Measurements from ENCODE around the gene IPO11. TPM values are rescaled to one million over a fixed set of nuclear protein-coding genes. Genes with fewer than 3 reads are reported as not detected.

Gene IPO11
- total and polyA plus RNA-seq, 2 experiments from 2014 or later = 18.7 to 64.7 TPM

DNA sequence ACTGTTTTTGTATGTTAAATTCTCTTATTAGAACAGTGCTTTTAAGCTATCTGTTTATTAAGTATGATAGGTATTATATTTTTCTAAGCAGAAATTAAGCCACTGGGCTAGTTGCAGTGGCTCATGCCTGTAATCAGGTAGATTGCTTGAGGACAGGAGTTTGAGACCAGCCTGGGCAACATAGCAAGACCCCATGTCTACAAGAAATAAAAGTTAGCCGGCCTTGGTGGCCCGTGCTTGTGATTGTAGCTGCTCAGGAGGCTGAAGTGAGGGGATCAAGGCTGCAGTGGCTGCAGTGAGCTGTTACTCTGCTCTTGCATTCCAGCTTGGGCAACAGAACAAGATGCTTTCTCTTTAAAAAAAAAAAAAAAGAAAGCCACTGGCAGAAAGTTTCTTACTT lies 121.0 kb downstream of the IPO11 start (continued):
- TF ChIP-seq STAT1 (IDR thresholded peaks at IDR 0.05; ENCODE audit: unreplicated experiment) (no peak), CREB1 (CRISPR knock-in tag; IDR thresholded peaks at IDR 0.05; ENCODE audit: low read depth) (no peak), JUNB (IDR thresholded peaks at IDR 0.05; ENCODE audit: unreplicated experiment) (no peak), NANOG (IDR thresholded peaks at IDR 0.05; ENCODE audit: borderline replicate concordance) (no peak), CTCF (conservative IDR thresholded peaks at IDR 0.05; ENCODE audit: low read depth in 2 of 2) (no peak), ZNF331 (CRISPR knock-in tag; IDR thresholded peaks at IDR 0.05; ENCODE audit: low read depth) (no peak), POLR2AphosphoS5 (IDR thresholded peaks at IDR 0.05; ENCODE audit: low read depth) (no peak), ZNF114 (CRISPR knock-in tag; IDR thresholded peaks at IDR 0.05) (no peak)
- TF ChIP-seq, protein P1, sequence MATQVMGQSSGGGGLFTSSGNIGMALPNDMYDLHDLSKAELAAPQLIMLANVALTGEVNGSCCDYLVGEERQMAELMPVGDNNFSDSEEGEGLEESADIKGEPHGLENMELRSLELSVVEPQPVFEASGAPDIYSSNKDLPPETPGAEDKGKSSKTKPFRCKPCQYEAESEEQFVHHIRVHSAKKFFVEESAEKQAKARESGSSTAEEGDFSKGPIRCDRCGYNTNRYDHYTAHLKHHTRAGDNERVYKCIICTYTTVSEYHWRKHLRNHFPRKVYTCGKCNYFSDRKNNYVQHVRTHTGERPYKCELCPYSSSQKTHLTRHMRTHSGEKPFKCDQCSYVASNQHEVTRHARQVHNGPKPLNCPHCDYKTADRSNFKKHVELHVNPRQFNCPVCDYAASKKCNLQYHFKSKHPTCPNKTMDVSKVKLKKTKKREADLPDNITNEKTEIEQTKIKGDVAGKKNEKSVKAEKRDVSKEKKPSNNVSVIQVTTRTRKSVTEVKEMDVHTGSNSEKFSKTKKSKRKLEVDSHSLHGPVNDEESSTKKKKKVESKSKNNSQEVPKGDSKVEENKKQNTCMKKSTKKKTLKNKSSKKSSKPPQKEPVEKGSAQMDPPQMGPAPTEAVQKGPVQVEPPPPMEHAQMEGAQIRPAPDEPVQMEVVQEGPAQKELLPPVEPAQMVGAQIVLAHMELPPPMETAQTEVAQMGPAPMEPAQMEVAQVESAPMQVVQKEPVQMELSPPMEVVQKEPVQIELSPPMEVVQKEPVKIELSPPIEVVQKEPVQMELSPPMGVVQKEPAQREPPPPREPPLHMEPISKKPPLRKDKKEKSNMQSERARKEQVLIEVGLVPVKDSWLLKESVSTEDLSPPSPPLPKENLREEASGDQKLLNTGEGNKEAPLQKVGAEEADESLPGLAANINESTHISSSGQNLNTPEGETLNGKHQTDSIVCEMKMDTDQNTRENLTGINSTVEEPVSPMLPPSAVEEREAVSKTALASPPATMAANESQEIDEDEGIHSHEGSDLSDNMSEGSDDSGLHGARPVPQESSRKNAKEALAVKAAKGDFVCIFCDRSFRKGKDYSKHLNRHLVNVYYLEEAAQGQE (IDR thresholded peaks at IDR 0.05; ENCODE audit: unreplicated experiment) = no peak
- TF ChIP-seq, protein P2, sequence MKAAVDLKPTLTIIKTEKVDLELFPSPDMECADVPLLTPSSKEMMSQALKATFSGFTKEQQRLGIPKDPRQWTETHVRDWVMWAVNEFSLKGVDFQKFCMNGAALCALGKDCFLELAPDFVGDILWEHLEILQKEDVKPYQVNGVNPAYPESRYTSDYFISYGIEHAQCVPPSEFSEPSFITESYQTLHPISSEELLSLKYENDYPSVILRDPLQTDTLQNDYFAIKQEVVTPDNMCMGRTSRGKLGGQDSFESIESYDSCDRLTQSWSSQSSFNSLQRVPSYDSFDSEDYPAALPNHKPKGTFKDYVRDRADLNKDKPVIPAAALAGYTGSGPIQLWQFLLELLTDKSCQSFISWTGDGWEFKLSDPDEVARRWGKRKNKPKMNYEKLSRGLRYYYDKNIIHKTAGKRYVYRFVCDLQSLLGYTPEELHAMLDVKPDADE (IDR thresholded peaks at IDR 0.05) = no peak

DNA sequence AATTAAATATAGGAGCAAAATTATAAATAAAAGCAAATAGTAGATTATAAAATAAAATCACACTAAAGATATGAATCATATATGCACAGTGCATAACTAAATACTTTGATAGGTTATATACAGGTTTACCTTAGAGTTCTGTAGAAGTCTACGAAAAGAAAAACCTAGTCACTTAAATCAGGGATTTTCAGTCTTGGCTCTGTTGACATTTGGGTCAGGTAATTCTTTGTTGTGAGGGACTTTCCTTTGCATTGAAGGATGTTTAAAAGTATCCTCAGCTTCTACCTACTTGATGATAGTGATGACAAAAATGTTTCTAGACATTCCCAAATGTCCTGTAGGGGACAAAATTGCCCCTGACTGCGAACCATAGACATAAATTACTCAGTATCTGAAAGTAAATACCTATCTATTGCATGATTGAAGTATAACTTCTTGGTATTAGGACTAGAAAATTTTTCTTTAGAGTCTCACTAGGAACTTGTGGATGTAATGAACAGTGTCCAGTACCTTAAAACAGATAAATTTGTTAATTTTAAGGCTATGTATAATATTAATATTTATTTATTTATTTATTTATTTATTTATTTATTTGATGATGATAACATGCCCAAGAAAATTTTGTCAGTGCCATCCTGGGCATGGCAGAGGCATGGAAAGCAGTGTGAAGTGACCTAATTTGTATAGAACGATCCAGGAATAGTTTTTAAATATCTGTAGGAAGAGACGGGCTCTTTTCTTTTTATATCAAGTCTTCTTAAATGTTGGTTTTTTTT lies 122.1 kb downstream of the IPO11 start:
- H3K9me3 Mint-ChIP-seq = no peaks in the 10 kb centered on the region
- H3K36me3 ChIP-seq (ENCODE audit: insufficient read depth) = no peaks in the 10 kb centered on the region; the same call in 1 of the 2 replicates
- H3K27ac Mint-ChIP-seq = no peak overlapping the region
- H3K4me1 Mint-ChIP-seq = peaks cover 6% of the 10 kb centered on the region; the same call in 2 of the 3 replicates
- H3K27me3 Mint-ChIP-seq (ENCODE audit: insufficient read depth, low read depth, poor library complexity) = peaks cover 2% of the 10 kb centered on the region
- no peak overlapping the region for H3K27ac ChIP-seq (ENCODE audit: low read depth)
- H3K4me2 ChIP-seq = no peak overlapping the region
- H2AFZ ChIP-seq = no peak overlapping the region
- no peaks in the 10 kb centered on the region for H3K4me1 ChIP-seq (ENCODE audit: insufficient read depth)
- ATAC-seq (no peak), DNase-seq (ENCODE audit: low spot score) (no peak)
- H3K9me2 ChIP-seq (ENCODE audit: insufficient read depth) = no peaks in the 10 kb centered on the region
- no peaks in the 10 kb centered on the region for H3K27me3 ChIP-seq (ENCODE audit: insufficient read depth)
- no peaks in the 10 kb centered on the region for H4K20me1 ChIP-seq (replicated peaks; ENCODE audit: insufficient read depth)
- H3K4me3 ChIP-seq = no peak overlapping the region
- H3K79me2 ChIP-seq (replicated peaks; ENCODE audit: insufficient read depth) = no peaks in the 10 kb centered on the region
- H3F3A ChIP-seq (replicated peaks; ENCODE audit: low read depth) = no peaks in the 10 kb centered on the region
- H3K36me3 Mint-ChIP-seq (ENCODE audit: low read depth) = peaks cover 18% of the 10 kb centered on the region; the same call in 2 of the 3 replicates
- H3K4me3 Mint-ChIP-seq = no peak overlapping the region
- TF ChIP-seq STAT1 (IDR thresholded peaks at IDR 0.05; ENCODE audit: unreplicated experiment) = no peak
- TF ChIP-seq POLR2AphosphoS5 (IDR thresholded peaks at IDR 0.05; ENCODE audit: low read depth) = no peak
- TF ChIP-seq, protein P1 (IDR thresholded peaks at IDR 0.05; ENCODE audit: unreplicated experiment) = no peak
- no peak for TF ChIP-seq JUNB (IDR thresholded peaks at IDR 0.05; ENCODE audit: unreplicated experiment)
- no peak for TF ChIP-seq EZH2phosphoT487 (IDR thresholded peaks at IDR 0.05; ENCODE audit: unreplicated experiment)
- no peak for TF ChIP-seq CREB1 (CRISPR knock-in tag; IDR thresholded peaks at IDR 0.05; ENCODE audit: low read depth)
- TF ChIP-seq ZNF331 (CRISPR knock-in tag; IDR thresholded peaks at IDR 0.05; ENCODE audit: low read depth) = no peak

All from GM23338 (cell line).